Thyroid gland (tissue), 4 donors: ENCODE results near the gene WDR91.

Source experiments
- CTCF ChIP-seq, 6 experiments: fragments of 200-600 bp in 3 of 6; fragments of 450-650 bp in 3 of 6; sonication (generic) in 3 of 6; IDR thresholded peaks; one replicate each; pipeline ENCODE4 v1.5.1; 2016 to 2019; ENCODE audit warnings: antibody characterized with exemption in 6 of 6, mild to moderate bottlenecking in 2 of 6, inconsistent platforms in 1 of 6, moderate library complexity in 1 of 6
- POLR2A ChIP-seq, 2 donors: fragments of 450-650 bp; IDR thresholded peaks; one replicate each; pipeline ENCODE4 v1.6.1; 2017; ENCODE audit warnings: antibody characterized with exemption in 2 of 2, mild to moderate bottlenecking in 2 of 2, moderate library complexity in 1 of 2

DNA sequence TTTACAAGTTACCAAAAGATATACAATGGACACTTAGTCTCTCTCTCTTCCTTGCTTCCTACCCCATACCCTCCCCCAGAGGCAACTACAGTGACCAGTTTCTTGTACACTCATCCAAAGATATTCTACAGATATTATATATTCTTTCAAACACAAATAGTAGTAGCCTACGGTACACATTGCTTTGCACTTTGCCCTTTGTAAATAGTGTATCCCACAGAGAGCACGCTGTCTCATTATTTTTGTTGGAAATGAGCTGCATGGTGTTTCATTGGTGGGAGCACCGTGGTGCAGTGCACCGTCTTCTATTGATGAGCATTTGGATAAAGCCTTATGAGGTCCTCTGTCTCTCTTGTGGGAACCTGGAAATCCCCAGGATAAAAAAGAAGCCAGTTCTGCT lies 46.5 kb upstream of the WDR91 start:
- no peak for TF ChIP-seq CTCF (IDR thresholded peaks at IDR 0.05)
- no peak for TF ChIP-seq POLR2A (IDR thresholded peaks at IDR 0.05)
